WTC11 (cell line): ENCODE measurements around the gene ZFP92. TPM values are rescaled to one million over a fixed set of nuclear protein-coding genes. Genes with fewer than 3 reads are reported as not detected.

Source experiments
- ATAC-seq: fragments of 200-7000 bp; cut with Tn5 transposase; 2 replicates; pipeline ENCODE4 v1.10.0; 2021; ENCODE audit warnings: mild to moderate bottlenecking, moderate library complexity
- Bru-seq: library from RNA; stranded (reverse); fragments of 400-500 nt; gene quantifications from one replicate; lab custom pipeline; 2021; lab: Mats Ljungman, UMichigan
- CTCF ChIA-PET: fragments of 300-600 bp; sonication (Branson Sonifier 250); formaldehyde crosslinking; loops from one replicate; lab custom pipeline; 2021; ENCODE audit warnings: antibody characterized with exemption; lab: Charles Lee
- POLR2A ChIA-PET: fragments of 350-600 bp; sonication (Branson Sonifier 250); formaldehyde crosslinking; loops from one replicate; lab custom pipeline; 2021; ENCODE audit warnings: antibody characterized with exemption; lab: Charles Lee
- DNase-seq: peaks from one replicate; pipeline ENCODE4 v3.0.0; 2021; ENCODE audit warnings: low spot score
- H3K27ac Mint-ChIP-seq: 2 replicates; pipeline ENCODE4 v1.8.0; 2021; ENCODE audit warnings: mixed read lengths
- H3K27me3 Mint-ChIP-seq: 2 replicates; pipeline ENCODE4 v1.8.0; 2021; ENCODE audit warnings: low read depth, mild to moderate bottlenecking, moderate library complexity, mixed read lengths
- H3K36me3 Mint-ChIP-seq: 2 replicates; pipeline ENCODE4 v1.8.0; 2021; ENCODE audit warnings: mixed read lengths
- H3K4me1 Mint-ChIP-seq: 2 replicates; pipeline ENCODE4 v1.8.0; 2022; ENCODE audit warnings: mixed read lengths
- H3K4me3 Mint-ChIP-seq: 2 replicates; pipeline ENCODE4 v1.8.0; 2021; ENCODE audit warnings: mild to moderate bottlenecking, moderate library complexity, mixed read lengths
- H3K9me3 Mint-ChIP-seq: 2 replicates; pipeline ENCODE4 v1.8.0; 2021; ENCODE audit warnings: mixed read lengths
- ATF3 ChIP-seq: sonication (generic); formaldehyde crosslinking; conservative IDR thresholded peaks from 2 replicates; pipeline ENCODE4 v1.8.1; 2022; ENCODE audit warnings: mild to moderate bottlenecking, missing genetic modification reagents
- E2F1 ChIP-seq: sonication (generic); formaldehyde crosslinking; IDR thresholded peaks from 2 replicates; pipeline ENCODE4 v1.8.0; 2022; ENCODE audit warnings: mild to moderate bottlenecking, missing genetic modification reagents
- ERG ChIP-seq: fragments of 250-450 bp; sonication (Bioruptor Pico); IDR thresholded peaks from 2 replicates; pipeline ENCODE4 v1.8.0; 2021; ENCODE audit warnings: mild to moderate bottlenecking
- FOXP4 ChIP-seq: sonication (generic); formaldehyde crosslinking; IDR thresholded peaks from 2 replicates; pipeline ENCODE4 v1.8.0; 2022; ENCODE audit warnings: mild to moderate bottlenecking, missing genetic modification reagents
- GRHL2 ChIP-seq: fragments of 250-450 bp; sonication (Bioruptor Pico); IDR thresholded peaks from 2 replicates; pipeline ENCODE4 v1.8.0; 2022; ENCODE audit warnings: mild to moderate bottlenecking, moderate library complexity; ENCODE audit not compliant: insufficient replicate concordance, severe bottlenecking
- GTF2I ChIP-seq: fragments of 250-450 bp; sonication (Bioruptor Pico); conservative IDR thresholded peaks from 2 replicates; pipeline ENCODE4 v1.4.0; 2021; ENCODE audit warnings: mild to moderate bottlenecking
- HMGA2 ChIP-seq: fragments of 250-450 bp; sonication (Bioruptor Pico); IDR thresholded peaks from 2 replicates; pipeline ENCODE4 v1.4.0; 2021; ENCODE audit warnings: mild to moderate bottlenecking, moderate library complexity
- JAZF1 ChIP-seq: fragments of 250-450 bp; sonication (Bioruptor Pico); IDR thresholded peaks from 2 replicates; pipeline ENCODE4 v1.9.0; 2021; ENCODE audit warnings: moderate library complexity, mild to moderate bottlenecking, inconsistent platforms
- JUN ChIP-seq: sonication (generic); formaldehyde crosslinking; IDR thresholded peaks from 2 replicates; pipeline ENCODE4 v1.8.0; 2023; ENCODE audit warnings: mild to moderate bottlenecking, missing genetic modification reagents
- MYBL2 ChIP-seq: sonication (generic); formaldehyde crosslinking; IDR thresholded peaks from 2 replicates; pipeline ENCODE4 v1.8.1; 2023; ENCODE audit warnings: mild to moderate bottlenecking, moderate library complexity, missing genetic modification reagents
- NFYB ChIP-seq: sonication (generic); formaldehyde crosslinking; conservative IDR thresholded peaks from 2 replicates; pipeline ENCODE4 v1.8.0; 2022; ENCODE audit warnings: low read depth, missing genetic modification reagents
- SP1 ChIP-seq: sonication (generic); formaldehyde crosslinking; conservative IDR thresholded peaks from 2 replicates; pipeline ENCODE4 v1.8.1; 2022; ENCODE audit warnings: missing genetic modification reagents
- TP53 ChIP-seq: sonication (generic); formaldehyde crosslinking; IDR thresholded peaks from 2 replicates; pipeline ENCODE4 v1.8.1; 2023; ENCODE audit warnings: mild to moderate bottlenecking, missing genetic modification reagents
- ZBTB21 ChIP-seq: sonication (generic); formaldehyde crosslinking; IDR thresholded peaks from 2 replicates; pipeline ENCODE4 v1.8.1; 2023; ENCODE audit warnings: mild to moderate bottlenecking, missing genetic modification reagents, borderline replicate concordance
- ZNF219 ChIP-seq: sonication (generic); formaldehyde crosslinking; IDR thresholded peaks from 2 replicates; pipeline ENCODE4 v1.8.0; 2023; ENCODE audit warnings: missing genetic modification reagents, mild to moderate bottlenecking, borderline replicate concordance
- ZNF281 ChIP-seq: sonication (generic); formaldehyde crosslinking; IDR thresholded peaks from 2 replicates; pipeline ENCODE4 v1.8.0; 2023; ENCODE audit warnings: mild to moderate bottlenecking, missing genetic modification reagents
- ZNF317 ChIP-seq: sonication (generic); formaldehyde crosslinking; IDR thresholded peaks from 2 replicates; pipeline ENCODE4 v1.8.1; 2023; ENCODE audit warnings: low read depth, mild to moderate bottlenecking, moderate library complexity, missing genetic modification reagents, borderline replicate concordance
- ZNF396 ChIP-seq: fragments of 250-450 bp; sonication (Bioruptor Pico); IDR thresholded peaks from 2 replicates; pipeline ENCODE4 v1.8.0; 2021; ENCODE audit warnings: mild to moderate bottlenecking, moderate library complexity, borderline replicate concordance
- ZNF532 ChIP-seq: fragments of 250-450 bp; sonication (Bioruptor Pico); IDR thresholded peaks from 2 replicates; pipeline ENCODE4 v1.9.0; 2021; ENCODE audit warnings: mild to moderate bottlenecking, borderline replicate concordance
- ZNF671 ChIP-seq: fragments of 250-450 bp; sonication (Bioruptor Pico); IDR thresholded peaks from 2 replicates; pipeline ENCODE4 v1.8.0; 2021; ENCODE audit warnings: mild to moderate bottlenecking
- long read RNA-seq, 3 experiments: library from RNA in 1 of 3; library from capped mRNA in 1 of 3; library from polyadenylated mRNA in 1 of 3; unstranded in 2 of 3; stranded (forward) in 1 of 3; transcript quantifications; one replicate each; pipeline ENCODE4 v2.0.0, GENCODE V29; 2021
- total RNA-seq: library from RNA; stranded (reverse); gene quantifications from 3 replicates; pipeline ENCODE4 v1.2.3, GENCODE V29; 2021

ZFP92 gene
- total RNA-seq = 0.23 to 0.31 TPM (median 0.27 TPM) in 3 replicates
- Bru-seq, nascent RNA = percentile 21 among the genes with signal in this experiment
- long read RNA-seq, experiment 1, partial matches to known transcripts = 0 of 1 reads
- long read RNA-seq, experiment 1, other reads (novel, unspliced or antisense) = 1 of 1 reads
- long read RNA-seq, experiment 2 = 0 reads
- long read RNA-seq, experiment 3 = 0 reads

- Mint-ChIP-seq H3K36me3 (no peaks in the 10 kb centered on the region), H3K4me1 (peaks cover 8% of the 10 kb centered on the region), H3K9me3 (no peaks in the 10 kb centered on the region), H3K4me3 (peak within 1 kb of the TSS; percentile 59), H3K27me3 (peaks cover 19% of the 10 kb centered on the region), H3K27ac (no peak within 1 kb of the TSS)
- ATAC-seq (peak; percentile 38), DNase-seq (no peak)
- ChIA-PET CTCF (interaction anchor here (0.6 to 1.3 kb wide), 3 partner anchors 32 to 74 kb away, joined by 3 read pairs; partner anchors contain the start of gene HAUS7), POLR2A (no interaction called here)
- TF ChIP-seq ZBTB21 (CRISPR knock-in tag) (no peak), ZNF317 (no peak), TP53 (no peak), ZNF671 (CRISPR knock-in tag) (no peak), NFYB (no peak), JUN (CRISPR knock-in tag) (no peak), ERG (CRISPR knock-in tag) (no peak), ZNF281 (CRISPR knock-in tag) (no peak), MYBL2 (no peak), FOXP4 (CRISPR knock-in tag) (no peak), ZNF219 (CRISPR knock-in tag) (no peak)
These were observed at the start of gene ZFP92 for GRCh38 chrX:153411255-153411987. Gene ZFP92 (plus strand): TSS chrX:153411472. CDS start chrX:153418323, 6,851 bp downstream.

- no peak for TF ChIP-seq ZNF396 (CRISPR knock-in tag)
- no peak for TF ChIP-seq HMGA2
- no peak for TF ChIP-seq SP1
- no peak for TF ChIP-seq JAZF1 (CRISPR knock-in tag)
- no peak for TF ChIP-seq ZNF317
- no peak for TF ChIP-seq GRHL2 (CRISPR knock-in tag)
- no peak for TF ChIP-seq ATF3 (CRISPR knock-in tag)
- no peak for TF ChIP-seq E2F1 (CRISPR knock-in tag)
- TF ChIP-seq GTF2I = no peak
- no peak for TF ChIP-seq ZNF532 (CRISPR knock-in tag)
- Mint-ChIP-seq H3K27ac (no peak overlapping the region), H3K27me3 (peaks cover 10% of the 10 kb centered on the region), H3K9me3 (peaks cover 16% of the 10 kb centered on the region), H3K4me1 (no peaks in the 10 kb centered on the region), H3K4me3 (no peak overlapping the region), H3K36me3 (peaks cover 11% of the 10 kb centered on the region)
- ChIA-PET CTCF (no interaction called here), POLR2A (no interaction called here)
- ATAC-seq (no peak), DNase-seq (no peak)
These were observed 49.4 kb upstream of the ZFP92 start for GRCh38 chrX:153361781-153362397.
